Right forelimb (tissue), 1 donor: ENCODE measurements around the gene SOX12.

Source experiments
- DNase-seq: peaks from one replicate; pipeline ENCODE4 v3.0.0-alpha.2; 2018

Gene SOX12

GRCh38 chr20:301886-302848 is 23.2 kb upstream of the SOX12 start:
- DNase-seq, result no peak

- DNase-seq, result no peak
These were observed 19.6 kb upstream of the SOX12 start for GRCh38 chr20:305745-306144.

GRCh38 chr20:308427-309038 is 16.8 kb upstream of the SOX12 start:
- DNase-seq, result no peak

GRCh38 chr20:309306-309840 is 16.0 kb upstream of the SOX12 start:
- DNase-seq, result no peak

GRCh38 chr20:309841-310644 is 15.3 kb upstream of the SOX12 start:
- peak; percentile 98 for DNase-seq

GRCh38 chr20:310645-311044 is 14.7 kb upstream of the SOX12 start:
- DNase-seq, result no peak

- DNase-seq, result no peak
These were observed 13.7 kb upstream of the SOX12 start for GRCh38 chr20:311609-312008.

GRCh38 chr20:312067-312466 is 13.3 kb upstream of the SOX12 start:
- no peak for DNase-seq

- DNase-seq, result no peak
These were observed 12.5 kb upstream of the SOX12 start for GRCh38 chr20:312866-313265.

GRCh38 chr20:313402-313801 is 11.9 kb upstream of the SOX12 start:
- no peak for DNase-seq

- DNase-seq, result no peak
These were observed 11.4 kb upstream of the SOX12 start for GRCh38 chr20:313948-314347.

- DNase-seq, result no peak
These were observed 8.9 kb upstream of the SOX12 start for GRCh38 chr20:316316-317068.

- DNase-seq, result peak; percentile 92
These were observed 941 bp upstream of the SOX12 start for GRCh38 chr20:324177-325044.

- peak; percentile 86 for DNase-seq
These were observed 715 bp downstream of the SOX12 start for GRCh38 chr20:325889-326644.

GRCh38 chr20:326645-327185 is 1.4 kb downstream of the SOX12 start:
- peak; percentile 93 for DNase-seq

GRCh38 chr20:327186-328026 is 2.1 kb downstream of the SOX12 start:
- peak; percentile 63 for DNase-seq

GRCh38 chr20:328027-328974 is 2.9 kb downstream of the SOX12 start:
- DNase-seq, result no peak
